Activated CD8-positive, alpha-beta memory T cell treated with anti-CD3 and anti-CD28 coated beads for 1 hour (primary cell): Measurements from ENCODE around the gene SDF4.

Experiments
- DNase-seq, 2 donors: peaks; one replicate each; pipeline ENCODE4 v3.0.0-alpha.2; 2020; ENCODE audit warnings: low read depth in 1 of 2; ENCODE audit errors: extremely low read depth in 1 of 2

Gene SDF4

GRCh38 chr1:1229770-1230169, 2.0 kb downstream of the SDF4 start:
- DNase-seq = no peak

GRCh38 chr1:1228596-1229321, 3.0 kb downstream of the SDF4 start:
- no peak for DNase-seq

GRCh38 chr1:1228187-1228586, 3.6 kb downstream of the SDF4 start:
- DNase-seq = no peak

DNA sequence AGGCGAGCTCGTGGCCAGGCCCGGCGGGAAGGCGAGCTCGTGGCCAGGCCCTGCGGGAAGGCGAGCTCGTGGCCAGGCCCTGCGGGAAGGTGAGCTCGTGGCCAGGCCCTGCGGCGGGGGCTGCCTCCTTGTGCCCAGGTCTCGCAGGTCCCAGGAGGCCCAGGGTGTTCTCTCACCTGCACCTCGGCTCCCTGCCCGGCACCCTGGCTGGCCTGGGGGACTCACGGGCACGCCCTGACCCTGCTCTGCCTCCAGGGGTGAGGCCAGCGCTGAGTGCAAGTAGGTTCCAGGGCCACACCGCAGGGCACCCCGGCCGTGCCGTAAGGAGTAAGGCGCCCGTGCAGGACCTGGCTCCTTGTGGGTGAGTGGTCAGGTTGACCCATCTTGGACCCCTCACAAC, 4.4 kb downstream of the SDF4 start:
- DNase-seq = no peak

DNA sequence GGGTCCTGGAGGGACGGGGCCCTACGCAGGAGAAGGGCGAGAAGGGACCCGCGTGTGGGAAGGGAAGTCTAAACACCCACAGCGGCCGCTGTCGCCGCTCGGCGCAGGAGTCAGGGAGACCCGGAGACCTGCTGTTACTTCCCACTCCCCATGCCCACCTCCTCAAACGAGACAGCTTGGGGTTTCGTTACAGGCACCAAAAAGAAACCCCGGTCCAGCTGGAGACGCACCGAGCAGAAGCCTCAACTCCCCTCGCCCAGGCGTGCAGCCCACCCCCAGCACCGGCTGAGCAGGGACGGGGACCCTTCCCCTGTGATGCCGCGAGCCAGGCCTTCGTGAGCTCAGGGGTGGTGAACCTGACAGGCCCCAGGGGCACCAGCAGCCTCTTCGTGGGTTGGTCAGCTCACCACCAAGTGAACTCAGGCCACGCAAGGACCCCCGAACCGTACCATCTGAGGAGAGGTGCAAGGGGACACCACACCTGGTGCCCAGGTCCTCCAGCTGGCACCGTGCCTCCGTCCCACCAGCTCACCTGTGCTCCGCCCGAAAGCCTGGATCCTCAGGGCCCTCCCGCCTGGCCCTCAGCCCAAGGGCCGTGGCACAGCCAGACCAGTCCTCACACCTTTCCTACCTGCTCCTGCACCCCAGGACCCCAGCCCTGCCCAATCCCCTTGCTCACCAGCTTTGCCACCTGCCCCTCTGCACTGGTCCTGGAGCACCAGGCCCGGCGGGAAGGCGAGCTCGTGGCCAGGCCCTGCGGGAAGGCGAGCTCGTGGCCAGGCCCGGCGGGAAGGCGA, 5.0 kb downstream of the SDF4 start:
- DNase-seq = no peak

- no peak for DNase-seq
These were observed 5.9 kb downstream of the SDF4 start for GRCh38 chr1:1225913-1226312.

GRCh38 chr1:1225238-1225845, 6.5 kb downstream of the SDF4 start:
- DNase-seq = no peak

DNA sequence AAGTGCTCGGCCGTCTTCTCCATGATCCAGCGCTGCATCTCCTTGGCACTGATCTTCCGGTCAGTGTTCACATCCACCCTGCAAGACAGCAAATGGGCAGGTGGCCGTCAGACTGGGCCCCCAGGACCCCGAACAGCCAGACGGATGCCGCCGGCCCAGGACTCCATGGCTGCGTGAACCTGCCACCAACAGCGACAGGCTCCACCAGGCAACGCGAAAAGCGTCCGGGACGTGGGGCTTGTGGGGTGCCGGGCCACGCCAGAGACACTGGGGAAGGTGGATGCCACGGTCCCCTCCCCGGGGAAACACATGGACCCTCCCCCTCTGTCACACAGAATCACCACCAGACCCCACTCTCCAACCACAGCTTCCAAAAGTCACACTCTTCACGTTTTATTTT, 7.9 kb downstream of the SDF4 start:
- DNase-seq = no peak

- no peak for DNase-seq
These were observed 8.5 kb downstream of the SDF4 start for GRCh38 chr1:1223321-1223720.

DNA sequence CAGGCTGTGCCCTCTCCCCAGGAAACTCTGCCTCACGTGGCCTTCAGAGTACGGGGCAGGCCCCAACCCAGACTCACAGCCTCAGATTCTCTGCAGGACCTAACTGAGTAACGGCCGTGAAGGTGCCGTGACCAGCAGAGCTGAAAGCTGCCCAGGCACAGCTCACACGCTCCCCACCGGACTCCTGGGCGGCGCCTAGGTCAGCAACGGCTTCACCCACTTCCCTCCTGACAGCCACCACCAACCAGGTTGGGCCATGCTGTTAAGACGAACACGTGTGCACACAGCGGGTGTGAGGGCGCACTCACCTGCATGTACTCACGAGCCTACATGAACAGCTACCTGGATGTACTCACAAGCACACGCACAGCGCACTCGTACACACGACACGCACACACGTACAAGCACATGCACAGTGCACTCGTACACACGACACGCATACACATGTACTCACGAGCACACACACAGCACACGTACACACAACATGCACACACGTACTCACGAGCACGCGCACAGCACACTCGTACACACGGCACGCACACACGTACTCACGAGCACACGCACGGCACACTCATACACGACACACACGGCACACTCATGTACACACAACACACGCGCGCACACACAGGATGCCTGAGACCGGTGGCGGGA, 9.1 kb downstream of the SDF4 start:
- DNase-seq = no peak

DNA sequence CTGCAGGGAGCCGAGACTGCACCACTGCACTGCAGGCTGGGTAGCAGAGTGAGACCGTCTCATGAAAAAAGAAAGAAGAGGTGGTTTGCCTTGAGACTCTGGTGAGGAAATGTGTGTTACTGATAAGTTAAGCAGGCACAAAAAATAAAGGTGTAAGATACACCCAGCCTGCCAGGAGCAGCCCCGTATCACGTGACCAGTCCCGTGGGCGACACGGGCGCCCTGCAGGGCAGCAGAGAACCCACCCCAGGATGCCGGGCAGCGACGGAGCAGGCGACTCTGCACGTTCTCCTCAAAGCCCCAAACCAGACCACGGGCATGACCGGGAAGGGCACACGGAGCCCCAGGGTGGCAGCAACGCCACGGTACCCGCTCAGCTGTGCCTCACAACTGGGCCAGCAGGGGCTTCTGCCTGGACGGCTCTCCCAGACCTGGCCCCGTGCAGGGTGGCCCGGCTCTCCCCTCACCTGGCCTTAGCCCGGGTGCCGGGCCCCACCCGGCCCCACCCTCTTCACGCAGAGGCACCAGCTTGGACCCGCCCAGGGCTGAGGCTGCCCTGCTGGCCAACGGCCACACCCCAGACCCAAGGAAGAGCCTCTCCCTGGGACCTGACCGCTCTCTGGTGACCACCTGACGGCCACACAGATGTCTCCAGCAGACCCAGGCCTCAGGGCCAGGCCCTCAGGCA, 9.8 kb downstream of the SDF4 start:
- no peak for DNase-seq

- no peak for DNase-seq
These were observed 11.6 kb downstream of the SDF4 start for GRCh38 chr1:1220197-1220596.

GRCh38 chr1:1219341-1219740, 12.5 kb downstream of the SDF4 start:
- DNase-seq = no peak

GRCh38 chr1:1218524-1219200, 13.1 kb downstream of the SDF4 start:
- no peak for DNase-seq

DNA sequence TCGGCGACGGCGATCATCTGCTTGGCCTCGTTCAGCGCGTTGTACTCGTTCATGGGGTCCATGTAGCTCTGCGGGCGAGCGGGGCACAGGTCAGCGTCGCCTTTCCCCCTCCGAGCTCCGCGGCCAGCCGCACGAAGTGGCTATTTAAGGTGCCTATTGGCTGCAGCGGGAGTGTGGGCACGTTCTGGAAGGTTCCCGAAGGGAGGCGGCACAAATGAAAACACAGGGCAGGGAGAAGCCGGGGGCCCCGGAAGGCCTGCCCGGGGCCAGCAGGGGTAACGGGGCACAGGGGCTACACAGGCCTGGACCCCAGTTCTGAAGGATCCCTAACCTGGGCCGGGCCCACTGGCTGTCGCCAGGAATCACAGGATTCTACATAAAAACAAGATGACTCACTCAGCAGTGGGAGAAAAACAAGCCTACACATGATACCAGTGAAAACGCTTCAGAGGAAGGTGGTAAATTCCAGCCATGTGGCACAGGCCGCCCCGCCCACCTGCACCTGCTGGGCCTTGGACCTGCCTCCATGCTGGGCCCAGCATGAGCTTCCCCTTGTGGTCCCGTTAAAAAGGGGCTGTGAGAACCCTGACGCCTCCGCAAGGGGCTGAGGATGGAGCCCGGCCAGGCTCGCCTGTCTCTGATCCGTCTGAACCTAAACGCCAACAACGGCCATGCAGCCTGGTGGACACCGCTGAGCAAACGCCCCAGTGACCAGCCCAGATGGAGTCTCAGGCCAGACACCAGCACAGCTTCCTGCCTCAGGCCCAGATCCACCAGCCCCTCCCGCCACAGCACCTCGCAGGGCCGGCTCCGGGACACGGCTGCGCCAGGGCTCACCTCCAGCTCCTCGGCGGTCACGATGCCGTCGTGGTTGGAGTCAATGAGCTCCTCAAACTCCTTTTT, 13.9 kb downstream of the SDF4 start:
- DNase-seq = no peak

GRCh38 chr1:1216770-1217620, 14.8 kb downstream of the SDF4 start:
- DNase-seq = no peak

DNA sequence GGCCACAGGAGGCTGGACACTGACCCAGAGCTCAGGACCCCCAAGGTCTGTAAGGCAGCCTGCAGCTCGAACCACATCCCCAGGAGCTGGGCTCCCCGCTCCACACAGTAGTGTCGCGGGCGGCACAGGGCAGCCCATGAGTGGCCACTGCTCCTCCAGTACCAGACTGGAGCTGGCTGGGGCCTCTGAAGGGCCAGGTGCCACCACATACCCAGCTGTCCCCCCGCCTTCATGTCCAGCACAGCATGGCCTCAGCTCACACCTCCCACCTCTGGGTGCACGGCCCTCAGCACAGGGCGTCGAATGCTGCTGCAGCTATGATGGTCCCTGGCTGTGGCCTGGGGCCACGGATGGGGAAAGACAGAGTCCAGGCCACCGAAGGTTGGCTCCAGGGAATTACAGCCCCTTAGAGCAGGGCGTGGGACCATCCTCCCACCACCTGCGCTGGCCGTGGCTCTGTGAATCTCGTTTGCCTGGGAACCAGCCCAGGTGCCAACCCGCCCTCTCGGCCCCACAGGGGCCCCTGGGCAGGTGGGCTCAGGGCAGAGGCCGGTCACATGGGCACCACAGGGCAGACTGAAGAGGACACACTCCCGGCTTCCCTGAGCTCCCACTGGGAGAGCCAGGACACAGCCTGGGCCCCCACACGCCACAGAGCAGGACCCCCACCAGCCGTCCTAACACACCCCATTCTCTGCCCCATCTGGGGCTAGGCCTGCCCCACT, 15.8 kb downstream of the SDF4 start:
- no peak for DNase-seq
